Measurements from ENCODE around the gene WASF2.
"Not testable (repeated sequence)": the region's sequence is repeated elsewhere in the genome, so short reads cannot be mapped to it uniquely, and the experiment has no call there.

Gene WASF2

GRCh38 chr1:27501159-27501558 is 11.2 kb upstream of the WASF2 start:
- DNase-seq = not testable (repeated sequence)

DNA sequence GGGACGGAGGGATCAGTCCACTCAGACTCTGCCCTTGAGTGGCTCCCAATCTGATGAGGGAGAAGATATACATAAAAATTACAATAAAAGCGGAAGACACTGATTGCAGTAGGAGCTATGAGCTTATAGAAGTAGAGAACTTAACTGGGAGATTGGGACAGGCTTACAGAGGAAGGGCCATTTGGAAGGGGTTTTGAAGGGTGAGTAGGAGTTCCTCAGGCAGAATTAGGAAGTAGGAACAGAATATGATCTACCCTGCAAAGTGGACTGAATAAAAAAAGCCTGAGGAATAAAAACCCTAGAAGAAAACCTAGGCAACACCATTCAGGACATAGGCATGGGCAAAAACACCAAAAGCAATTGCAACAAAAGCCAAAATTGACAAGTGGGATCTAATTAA is 9.2 kb upstream of the WASF2 start:
- no peak for DNase-seq

- peak; percentile 73 for DNase-seq
These were observed 6.7 kb upstream of the WASF2 start for GRCh38 chr1:27496604-27497155.

- DNase-seq = no peak
These were observed 2.8 kb upstream of the WASF2 start for GRCh38 chr1:27492796-27493195.

- no peak for DNase-seq
These were observed 2.1 kb upstream of the WASF2 start for GRCh38 chr1:27491748-27492700.

GRCh38 chr1:27489501-27489972 is 430 bp downstream of the WASF2 start:
- DNase-seq = peak; percentile 96

GRCh38 chr1:27487966-27488884 is 1.7 kb downstream of the WASF2 start:
- peak; percentile 32 for DNase-seq

DNA sequence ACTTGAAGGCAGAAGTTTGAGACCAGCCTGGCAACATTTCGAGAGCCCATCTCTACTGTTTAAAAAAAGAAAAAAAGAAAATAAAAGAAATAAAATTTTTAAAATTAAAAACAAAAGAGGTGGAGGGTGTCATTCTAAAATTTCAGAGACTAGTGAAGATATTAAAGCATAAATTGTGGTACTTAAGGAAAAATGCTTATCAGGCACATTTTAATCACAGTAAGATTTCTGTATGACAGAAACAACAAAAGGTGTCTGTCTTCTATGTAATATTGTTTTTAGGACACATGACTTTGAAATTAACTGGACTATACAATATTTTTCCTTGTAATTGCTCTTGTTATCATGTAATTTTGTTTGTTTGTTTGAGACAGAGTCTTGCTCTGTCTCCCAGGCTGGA is 4.6 kb downstream of the WASF2 start:
- no peak for DNase-seq

DNA sequence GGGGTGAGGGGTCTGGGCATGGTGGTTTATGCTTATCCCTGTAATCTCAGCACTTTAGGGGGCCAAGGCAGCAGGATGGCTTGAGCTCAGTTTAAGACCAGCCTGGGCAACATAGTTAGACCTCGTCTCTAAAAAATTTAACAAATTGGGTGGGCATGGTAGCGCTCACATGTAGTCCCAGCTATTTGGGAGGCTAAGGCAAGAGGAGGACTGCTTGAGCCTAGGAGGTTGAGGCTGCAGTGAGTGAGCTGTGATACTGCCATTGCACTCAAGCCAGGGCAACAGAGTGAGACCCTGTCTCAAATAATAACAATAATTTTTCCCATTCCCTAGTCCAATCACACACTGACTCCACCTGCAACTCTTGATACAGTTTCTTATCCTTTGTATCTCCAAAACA is 6.3 kb downstream of the WASF2 start:
- no peak for DNase-seq

GRCh38 chr1:27481994-27482620 is 7.9 kb downstream of the WASF2 start:
- no peak for DNase-seq

- no peak for DNase-seq
These were observed 11.9 kb downstream of the WASF2 start for GRCh38 chr1:27478098-27478497.

GRCh38 chr1:27476237-27476636 is 13.7 kb downstream of the WASF2 start:
- no peak for DNase-seq

- no peak for DNase-seq
These were observed 14.2 kb downstream of the WASF2 start for GRCh38 chr1:27475720-27476119.

GRCh38 chr1:27473755-27474154 is 16.2 kb downstream of the WASF2 start:
- no peak for DNase-seq

DNA sequence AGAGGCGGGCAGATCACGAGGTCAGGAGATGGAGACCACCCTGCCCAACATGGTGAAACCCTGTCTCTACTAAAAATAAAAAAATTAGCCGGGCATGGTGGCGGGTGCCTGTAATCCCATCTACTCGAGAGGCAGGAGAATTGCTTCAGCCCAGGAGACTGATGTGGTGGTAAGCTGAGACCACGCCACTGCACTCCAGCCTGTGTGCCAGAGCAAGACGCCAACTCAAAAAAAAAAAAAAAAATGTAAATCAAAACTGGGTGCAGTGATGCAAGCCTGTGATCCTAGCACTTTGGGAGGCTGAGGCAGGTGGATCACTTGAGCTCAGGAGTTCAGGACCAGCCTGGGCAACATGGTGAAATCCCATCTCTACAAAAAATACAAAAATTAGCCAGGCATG is 17.9 kb downstream of the WASF2 start:
- not testable (repeated sequence) for DNase-seq

DNA sequence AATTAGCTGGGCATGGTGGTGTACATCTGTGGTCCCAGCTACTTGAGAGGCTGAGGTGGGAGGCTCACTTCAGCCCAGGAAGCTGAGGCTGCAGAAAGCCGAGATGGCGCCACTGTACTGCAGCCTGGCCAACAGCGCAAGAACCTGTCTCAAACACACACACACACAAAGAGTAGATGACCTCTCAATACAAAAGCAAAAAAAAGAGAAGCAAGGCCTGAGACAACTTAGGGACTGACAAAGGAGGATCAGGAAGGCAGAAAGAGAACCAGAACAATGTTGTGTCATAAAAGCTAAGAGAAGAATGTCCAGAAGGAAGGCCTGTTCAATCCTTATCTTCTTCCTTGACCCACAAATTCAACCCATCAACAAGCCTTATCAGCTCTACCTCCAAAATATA is 18.5 kb downstream of the WASF2 start:
- no peak for DNase-seq

DNA sequence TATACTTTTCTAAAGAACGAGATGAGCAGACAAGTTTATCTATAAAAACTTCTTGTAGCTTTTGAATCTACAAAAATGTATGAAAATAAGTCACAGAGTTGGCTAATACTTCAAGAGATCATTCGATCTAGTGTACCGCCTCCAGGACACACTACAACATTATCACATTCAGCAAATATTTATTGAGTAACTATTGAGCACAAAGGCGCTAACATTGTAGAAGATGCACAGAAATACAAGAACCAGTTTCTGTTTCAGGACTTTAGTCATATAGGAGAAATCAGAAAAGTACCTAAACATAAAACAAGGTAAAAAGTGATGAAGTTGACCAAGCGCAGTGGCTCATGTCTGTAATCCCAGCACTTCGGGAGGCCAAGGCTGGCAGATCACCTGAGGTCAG is 20.6 kb downstream of the WASF2 start:
- no peak for DNase-seq

DNA sequence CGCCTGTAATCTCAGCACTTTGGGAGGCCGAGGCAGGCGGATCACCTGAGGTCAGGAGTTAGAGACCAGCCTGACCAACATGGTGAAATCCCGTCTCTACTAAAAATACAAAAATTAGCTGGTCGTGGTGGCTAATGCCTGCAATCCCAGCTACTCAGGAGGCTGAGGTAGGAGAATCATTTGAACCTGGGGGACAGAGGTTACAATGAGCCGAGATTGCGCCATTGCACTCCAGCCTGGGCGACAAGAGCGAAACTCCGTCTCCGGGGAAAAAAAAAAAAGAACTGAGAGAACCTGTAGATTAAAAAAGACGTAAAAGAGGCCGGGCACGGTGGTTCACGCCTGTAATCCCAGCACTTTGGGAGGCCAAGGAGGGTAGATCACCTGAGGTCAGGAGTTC is 21.6 kb downstream of the WASF2 start:
- DNase-seq = not testable (repeated sequence)

- no peak for DNase-seq
These were observed 24.9 kb downstream of the WASF2 start for GRCh38 chr1:27464926-27465647.

DNA sequence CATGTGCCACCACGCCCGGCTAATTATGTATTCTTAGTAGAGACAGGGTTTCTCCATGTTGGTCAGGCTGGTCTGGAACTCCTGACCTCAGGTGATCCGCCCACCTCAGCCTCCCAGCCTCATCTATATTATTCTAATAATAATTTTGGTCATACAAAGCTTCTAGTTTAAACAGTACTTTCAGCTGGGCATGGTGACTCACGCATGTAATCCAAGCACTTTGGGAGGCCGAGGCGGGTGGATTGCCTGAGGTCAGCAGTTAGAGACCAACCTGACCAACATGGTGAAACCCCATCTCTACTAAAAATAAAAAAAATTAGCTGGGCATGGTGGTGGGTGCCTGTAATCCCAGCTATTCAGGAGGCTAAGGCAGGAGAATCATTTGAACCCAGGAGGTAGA is 26.1 kb downstream of the WASF2 start:
- DNase-seq = not testable (repeated sequence)

DNA sequence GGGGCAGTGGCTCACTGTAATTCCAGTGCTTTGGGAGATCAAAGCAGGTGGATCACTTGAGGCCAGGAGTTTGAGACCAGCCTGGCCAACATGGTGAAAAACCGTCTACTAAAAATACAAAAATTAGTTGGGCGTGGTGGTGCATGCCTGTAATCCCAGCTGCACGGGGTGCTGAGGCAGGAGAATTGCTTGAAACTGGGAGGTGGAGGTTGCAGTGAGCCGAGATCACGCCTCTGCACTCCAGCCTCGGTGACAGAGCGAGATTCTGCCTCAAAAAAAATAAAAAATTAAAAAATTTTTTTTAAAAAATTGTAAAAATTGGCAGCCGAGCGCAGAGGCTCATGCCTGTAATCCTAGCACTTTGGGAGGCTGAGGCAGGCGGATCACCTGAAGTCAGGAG is 31.4 kb downstream of the WASF2 start:
- DNase-seq = not testable (repeated sequence)

All from right kidney (tissue), 1 donor.